ENCODE results near the gene RIC8A. TPM values are rescaled to one million over a fixed set of nuclear protein-coding genes. Genes with fewer than 3 reads are reported as not detected.

RIC8A gene
- total RNA-seq, 3 donors from 2014 or later (not counting 1 experiment from before 2014, with no cell fraction given), result 102 to 153 (median 106) TPM

DNA sequence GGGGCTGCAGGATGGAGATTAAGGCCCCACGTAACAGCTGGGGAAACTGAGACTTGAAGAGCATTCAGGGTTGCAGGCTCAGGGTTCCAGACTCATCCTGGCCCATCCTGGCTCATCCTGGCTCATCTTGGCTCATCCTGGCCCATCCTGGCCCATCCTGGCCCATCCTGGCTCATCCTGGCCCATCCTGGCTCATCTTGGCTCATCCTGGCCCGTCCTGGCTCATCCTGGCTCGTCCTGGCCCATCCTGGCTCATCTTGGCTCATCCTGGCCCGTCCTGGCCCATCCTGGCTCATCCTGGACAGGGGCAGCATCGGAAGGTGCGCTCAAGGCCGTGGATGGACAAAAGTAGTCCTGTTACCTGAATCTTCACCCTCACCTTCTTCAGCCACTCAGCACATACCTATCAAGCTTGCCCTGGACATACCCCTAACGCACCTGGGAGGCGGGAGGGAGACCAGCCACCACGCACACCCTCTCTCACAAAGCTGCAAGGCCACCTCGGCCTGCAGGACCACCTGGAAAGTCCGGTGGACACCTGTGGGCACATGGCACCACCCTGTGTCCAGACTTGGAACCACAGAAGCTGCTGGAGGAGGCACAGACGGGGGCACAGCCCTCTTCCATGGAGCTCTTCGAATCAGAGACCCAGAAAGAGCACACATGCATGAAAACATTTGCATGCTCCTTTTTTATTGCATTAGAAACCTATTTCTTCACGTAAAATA is 50.4 kb downstream of the RIC8A start:
- H3K36me3 Mint-ChIP-seq, result no peaks in the 10 kb centered on the region
- no peak overlapping the region for H3K27ac ChIP-seq (ENCODE audit: low read length)
- peaks cover 0 to 3% of the 10 kb centered on the region in 2 donors for H3K27me3 Mint-ChIP-seq (ENCODE audit: low read depth in 2 of 2)
- H3K27ac Mint-ChIP-seq, result no peak overlapping the region
- TF ChIP-seq, protein P1, sequence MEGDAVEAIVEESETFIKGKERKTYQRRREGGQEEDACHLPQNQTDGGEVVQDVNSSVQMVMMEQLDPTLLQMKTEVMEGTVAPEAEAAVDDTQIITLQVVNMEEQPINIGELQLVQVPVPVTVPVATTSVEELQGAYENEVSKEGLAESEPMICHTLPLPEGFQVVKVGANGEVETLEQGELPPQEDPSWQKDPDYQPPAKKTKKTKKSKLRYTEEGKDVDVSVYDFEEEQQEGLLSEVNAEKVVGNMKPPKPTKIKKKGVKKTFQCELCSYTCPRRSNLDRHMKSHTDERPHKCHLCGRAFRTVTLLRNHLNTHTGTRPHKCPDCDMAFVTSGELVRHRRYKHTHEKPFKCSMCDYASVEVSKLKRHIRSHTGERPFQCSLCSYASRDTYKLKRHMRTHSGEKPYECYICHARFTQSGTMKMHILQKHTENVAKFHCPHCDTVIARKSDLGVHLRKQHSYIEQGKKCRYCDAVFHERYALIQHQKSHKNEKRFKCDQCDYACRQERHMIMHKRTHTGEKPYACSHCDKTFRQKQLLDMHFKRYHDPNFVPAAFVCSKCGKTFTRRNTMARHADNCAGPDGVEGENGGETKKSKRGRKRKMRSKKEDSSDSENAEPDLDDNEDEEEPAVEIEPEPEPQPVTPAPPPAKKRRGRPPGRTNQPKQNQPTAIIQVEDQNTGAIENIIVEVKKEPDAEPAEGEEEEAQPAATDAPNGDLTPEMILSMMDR (IDR thresholded peaks at IDR 0.05), result no peak
- 87% methylated on average over 15 of the region's 15 CpGs for WGBS (ENCODE audit: insufficient coverage)
- H3K4me3 ChIP-seq (ENCODE audit: low read length), result no peak overlapping the region
- no peak for ATAC-seq
- intact Hi-C loops (cut with micrococcal nuclease), result no loop called here
- H3K4me3 Mint-ChIP-seq, result no peak overlapping the region
- H3K4me1 Mint-ChIP-seq, result no peaks in the 10 kb centered on the region
- H3K36me3 ChIP-seq (ENCODE audit: control insufficient read depth, insufficient read depth, low read length), result peaks cover 8% of the 10 kb centered on the region
- DNase-seq, result peak in 1 of 2 donors; percentile 7
- peaks cover 12% of the 10 kb centered on the region for H3K4me1 ChIP-seq (ENCODE audit: control insufficient read depth, insufficient read depth, low read length)
- no peaks in the 10 kb centered on the region for H3K9me3 Mint-ChIP-seq
- H3K9me3 ChIP-seq (ENCODE audit: control insufficient read depth, insufficient read depth, low read length), result no peaks in the 10 kb centered on the region
- no peaks in the 10 kb centered on the region for H3K27me3 ChIP-seq (ENCODE audit: control insufficient read depth, insufficient read depth, low read length)

DNA sequence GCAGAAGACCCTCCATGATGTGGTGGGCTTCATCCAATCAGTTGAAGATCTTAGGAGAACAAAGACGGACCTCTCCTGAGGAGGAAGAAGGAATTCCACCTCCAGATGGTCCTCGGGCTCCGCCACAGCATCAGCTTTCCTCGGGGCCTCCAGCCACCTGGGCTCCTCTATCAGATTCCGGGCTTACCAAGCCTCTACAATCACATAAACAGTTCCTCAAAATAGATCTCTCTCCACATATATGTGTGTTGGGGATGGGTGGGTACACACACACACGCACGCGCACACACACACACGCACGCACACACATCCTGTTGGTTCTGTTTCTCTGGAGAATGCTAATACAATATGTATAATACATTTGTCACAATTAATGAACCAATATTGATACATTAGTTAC is 51.9 kb downstream of the RIC8A start:
- Mint-ChIP-seq H3K9me3 (no peaks in the 10 kb centered on the region), H3K27me3 (ENCODE audit: low read depth in 2 of 2) (peaks cover 0 to 3% of the 10 kb centered on the region in 2 donors), H3K4me1 (no peaks in the 10 kb centered on the region), H3K27ac (no peak overlapping the region), H3K36me3 (no peaks in the 10 kb centered on the region), H3K4me3 (no peak overlapping the region)
- H3K4me3 ChIP-seq (ENCODE audit: low read length), result no peak overlapping the region
- H3K36me3 ChIP-seq (ENCODE audit: control insufficient read depth, insufficient read depth, low read length), result no peaks in the 10 kb centered on the region
- H3K4me1 ChIP-seq (ENCODE audit: control insufficient read depth, insufficient read depth, low read length), result peaks cover 12% of the 10 kb centered on the region
- no peaks in the 10 kb centered on the region for H3K27me3 ChIP-seq (ENCODE audit: control insufficient read depth, insufficient read depth, low read length)
- H3K9me3 ChIP-seq (ENCODE audit: control insufficient read depth, insufficient read depth, low read length), result no peaks in the 10 kb centered on the region
- ATAC-seq, result no peak
- 67% methylated on average over 1 of the region's 10 CpGs for WGBS (ENCODE audit: insufficient coverage)
- DNase-seq, result peak in 1 of 2 donors; percentile 10
- H3K27ac ChIP-seq (ENCODE audit: low read length), result no peak overlapping the region
- intact Hi-C loops (cut with micrococcal nuclease), result no loop called here
- TF ChIP-seq, protein P1 (IDR thresholded peaks at IDR 0.05), result no peak

DNA sequence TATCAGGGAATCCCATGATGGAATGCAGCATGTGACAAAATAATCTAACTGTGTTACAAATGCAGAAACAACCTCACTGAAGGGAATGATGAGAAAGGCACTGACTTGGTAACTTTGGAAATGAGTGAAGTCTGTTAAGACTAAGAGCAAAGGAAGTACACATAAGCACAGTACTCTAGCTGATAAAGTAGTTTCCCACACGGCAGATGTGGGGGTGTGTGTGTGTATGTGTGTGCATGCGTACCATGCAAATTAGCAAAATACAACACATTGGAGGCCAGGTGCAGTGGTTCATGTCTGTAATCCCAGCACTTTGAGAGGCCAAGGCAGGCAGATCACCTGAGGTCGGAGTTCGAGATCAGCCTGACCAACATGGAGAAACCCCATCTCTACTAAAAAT is 54.1 kb downstream of the RIC8A start:
- Mint-ChIP-seq H3K27me3 (ENCODE audit: low read depth in 2 of 2) (peaks cover 0 to 3% of the 10 kb centered on the region in 2 donors), H3K4me1 (peaks cover 0 to under 1% of the 10 kb centered on the region in 2 donors), H3K9me3 (no peaks in the 10 kb centered on the region), H3K4me3 (no peak overlapping the region), H3K36me3 (no peaks in the 10 kb centered on the region), H3K27ac (no peak overlapping the region)
- intact Hi-C loops (cut with micrococcal nuclease), result no loop called here
- no peak for ATAC-seq
- TF ChIP-seq, protein P1 (IDR thresholded peaks at IDR 0.05), result no peak
- H3K36me3 ChIP-seq (ENCODE audit: control insufficient read depth, insufficient read depth, low read length), result no peaks in the 10 kb centered on the region
- H3K27me3 ChIP-seq (ENCODE audit: control insufficient read depth, insufficient read depth, low read length), result no peaks in the 10 kb centered on the region
- 94% methylated on average over 4 of the region's 4 CpGs for WGBS (ENCODE audit: insufficient coverage)
- H3K4me1 ChIP-seq (ENCODE audit: control insufficient read depth, insufficient read depth, low read length), result peaks cover 12% of the 10 kb centered on the region
- no peak overlapping the region for H3K27ac ChIP-seq (ENCODE audit: low read length)
- no peaks in the 10 kb centered on the region for H3K9me3 ChIP-seq (ENCODE audit: control insufficient read depth, insufficient read depth, low read length)
- DNase-seq, result no peak
- no peak overlapping the region for H3K4me3 ChIP-seq (ENCODE audit: low read length)

Other genes starting within 250 kb of the RIC8A start
- gene SCGB1C1, start 14.6 kb upstream of the RIC8A start, total RNA-seq, result 1 to 10 TPM in 1 of 3 donors, under 1 TPM in 1, not detected in 1; 0.73 to 2.1 TPM
- 10 to 100 TPM; 32.4 to 44.1 (median 35.8) TPM for gene BET1L, start 309 bp upstream of the RIC8A start, total RNA-seq
- 10 to 100 TPM; 20.1 to 24.2 (median 21.2) TPM for gene SIRT3, start 28.6 kb downstream of the RIC8A start, total RNA-seq
- 100 to 1,000 TPM in 2 of 3 donors, 10 to 100 TPM in 1; 94.6 to 111 (median 104) TPM for gene PSMD13, start 29.3 kb downstream of the RIC8A start, total RNA-seq
- gene NLRP6, start 70.7 kb downstream of the RIC8A start, total RNA-seq, result 1 to 10 TPM; 1.7 to 3.0 (median 2.3) TPM
- gene PGGHG, start 81.4 kb downstream of the RIC8A start, total RNA-seq, result 100 to 1,000 TPM; 130 to 237 (median 153) TPM
- gene IFITM5, start 91.8 kb downstream of the RIC8A start, total RNA-seq, result not detected
- 1,000 to 10,000 TPM; 1,080 to 1,421 (median 1,273) TPM for gene IFITM2, start 100.1 kb downstream of the RIC8A start, total RNA-seq
- gene IFITM1, start 106.3 kb downstream of the RIC8A start, total RNA-seq, result 100 to 1,000 TPM; 540 to 809 (median 710) TPM
- gene IFITM3, start 113.2 kb downstream of the RIC8A start, total RNA-seq, result 100 to 1,000 TPM in 1 of 3 donors, 10 to 100 TPM in 2; 64.0 to 165 (median 93.6) TPM
- gene B4GALNT4, start 161.8 kb downstream of the RIC8A start, total RNA-seq, result 1 to 10 TPM in 2 of 3 donors, under 1 TPM in 1; 0.66 to 1.5 (median 1.5) TPM
- under 1 TPM in 2 of 3 donors, not detected in 1; 0.29 to 0.56 TPM for gene PKP3, start 186.5 kb downstream of the RIC8A start, total RNA-seq
- 100 to 1,000 TPM; 619 to 690 (median 666) TPM for gene SIGIRR, start 207.3 kb downstream of the RIC8A start, total RNA-seq
- 10 to 100 TPM; 15.1 to 21.3 (median 15.1) TPM for gene ANO9, start 234.3 kb downstream of the RIC8A start, total RNA-seq
- gene PTDSS2, start 242.6 kb downstream of the RIC8A start, total RNA-seq, result 10 to 100 TPM; 21.5 to 25.1 (median 23.4) TPM